ENCODE measurements around the gene PKP3.
A peak's percentile ranks its signal among the peaks of the same experiment; 100 is the strongest.
"Not testable (repeated sequence)": the region's sequence is repeated elsewhere in the genome, so short reads cannot be mapped to it uniquely, and the experiment has no call there.

Gene PKP3

GRCh38 chr11:409008-409599, 15.1 kb downstream of the PKP3 start:
- no peak overlapping the region for H3K27ac ChIP-seq (ENCODE audit: low read depth, low read length)
- no peak overlapping the region for H3K4me3 ChIP-seq (ENCODE audit: low read depth, low read length)
- H3K4me1 ChIP-seq (ENCODE audit: control insufficient read depth, insufficient read depth, low read length) = peaks cover 13% of the 10 kb centered on the region
- no peak overlapping the region for H3K9ac ChIP-seq (ENCODE audit: low read length)
- H3K9me3 ChIP-seq (ENCODE audit: control insufficient read depth, insufficient read depth, low read depth, low read length) = no peaks in the 10 kb centered on the region
- peaks cover 3% of the 10 kb centered on the region; the same call in 1 of the 2 replicates for H3K36me3 ChIP-seq (ENCODE audit: control insufficient read depth, insufficient read depth, low read length)
- H3K27me3 ChIP-seq (ENCODE audit: control insufficient read depth, insufficient read depth, low read length) = peaks cover 19% of the 10 kb centered on the region; the same call in 1 of the 2 replicates

DNA sequence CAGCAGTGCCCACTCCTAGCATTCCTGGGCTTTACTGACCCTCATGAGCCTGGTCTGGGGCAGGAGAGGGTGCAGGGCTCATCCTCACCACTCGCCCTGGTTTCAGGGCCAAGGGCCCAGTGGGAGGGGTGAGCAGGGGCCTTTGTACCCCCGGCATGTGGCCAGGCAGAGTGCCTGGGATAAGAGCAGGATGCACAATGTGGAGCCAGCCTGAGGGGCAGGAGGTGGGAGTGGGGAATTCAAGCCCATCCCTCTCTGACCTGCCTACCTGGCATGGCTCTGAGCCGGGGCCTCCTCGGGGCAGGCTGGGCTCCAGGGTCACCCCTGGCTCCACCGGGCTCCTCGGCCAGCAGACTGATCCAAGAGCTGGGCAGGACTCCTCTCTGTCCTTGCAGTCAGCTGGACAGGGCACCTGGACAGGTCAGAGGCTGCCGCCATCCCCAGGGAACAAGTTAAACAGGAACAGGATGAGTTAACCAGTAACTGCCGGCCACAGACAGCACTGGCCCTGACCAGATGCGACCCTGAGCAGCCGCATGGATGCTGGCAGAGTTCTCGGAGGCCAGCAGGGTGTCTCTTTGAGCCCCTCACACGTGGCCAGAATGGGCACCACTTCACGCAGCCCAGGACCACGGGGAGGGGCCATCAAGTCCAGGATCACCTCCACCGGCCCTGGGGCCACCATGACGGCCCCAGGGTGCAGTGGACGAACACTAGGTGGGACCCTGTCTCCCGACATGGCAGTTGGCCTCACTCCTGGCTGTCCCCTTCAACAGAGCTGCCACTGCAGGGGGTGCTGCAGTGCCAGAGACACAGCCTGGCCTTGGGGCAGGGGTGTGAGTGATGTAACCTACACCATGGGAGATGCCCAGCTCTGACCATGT, 15.8 kb downstream of the PKP3 start:
- H3K4me3 ChIP-seq (ENCODE audit: low read depth, low read length) = no peak overlapping the region
- peaks cover 24% of the 10 kb centered on the region for H3K27me3 ChIP-seq (ENCODE audit: control insufficient read depth, insufficient read depth, low read length)
- H3K4me1 ChIP-seq (ENCODE audit: control insufficient read depth, insufficient read depth, low read length) = peaks cover 19% of the 10 kb centered on the region
- H3K36me3 ChIP-seq (ENCODE audit: control insufficient read depth, insufficient read depth, low read length) = no peaks in the 10 kb centered on the region
- H3K27ac ChIP-seq (ENCODE audit: low read depth, low read length) = no peak overlapping the region
- H3K9ac ChIP-seq (ENCODE audit: low read length) = no peak overlapping the region
- H3K9me3 ChIP-seq (ENCODE audit: control insufficient read depth, insufficient read depth, low read depth, low read length) = no peaks in the 10 kb centered on the region

- H3K4me3 ChIP-seq (ENCODE audit: low read depth, low read length); H3K36me3 ChIP-seq (ENCODE audit: control insufficient read depth, insufficient read depth, low read length); H3K27ac ChIP-seq (ENCODE audit: low read depth, low read length); H3K9me3 ChIP-seq (ENCODE audit: control insufficient read depth, insufficient read depth, low read depth, low read length); H3K9ac ChIP-seq (ENCODE audit: low read length): not testable (repeated sequence)
- Histone ChIP-seq H3K4me1 (ENCODE audit: control insufficient read depth, insufficient read depth, low read length) (peaks cover 22% of the 10 kb centered on the region), H3K27me3 (ENCODE audit: control insufficient read depth, insufficient read depth, low read length) (peaks cover 28% of the 10 kb centered on the region)
Measured at GRCh38 chr11:410711-411110, 16.7 kb downstream of the PKP3 start.

- H3K4me3 ChIP-seq (ENCODE audit: low read depth, low read length); H3K9me3 ChIP-seq (ENCODE audit: control insufficient read depth, insufficient read depth, low read depth, low read length); H3K27ac ChIP-seq (ENCODE audit: low read depth, low read length); H3K9ac ChIP-seq (ENCODE audit: low read length); H3K36me3 ChIP-seq (ENCODE audit: control insufficient read depth, insufficient read depth, low read length): not testable (repeated sequence)
- Histone ChIP-seq H3K4me1 (ENCODE audit: control insufficient read depth, insufficient read depth, low read length) (peaks cover 24% of the 10 kb centered on the region), H3K27me3 (ENCODE audit: control insufficient read depth, insufficient read depth, low read length) (peaks cover 36% of the 10 kb centered on the region)
Measured at GRCh38 chr11:411520-411919, 17.5 kb downstream of the PKP3 start.

GRCh38 chr11:412641-413119, 18.7 kb downstream of the PKP3 start:
- Histone ChIP-seq H3K9me3 (ENCODE audit: control insufficient read depth, insufficient read depth, low read depth, low read length) (no peaks in the 10 kb centered on the region), H3K9ac (ENCODE audit: low read length) (no peak overlapping the region), H3K27ac (ENCODE audit: low read depth, low read length) (no peak overlapping the region), H3K4me3 (ENCODE audit: low read depth, low read length) (no peak overlapping the region), H3K27me3 (ENCODE audit: control insufficient read depth, insufficient read depth, low read length) (peaks cover 48% of the 10 kb centered on the region), H3K36me3 (ENCODE audit: control insufficient read depth, insufficient read depth, low read length) (no peaks in the 10 kb centered on the region), H3K4me1 (ENCODE audit: control insufficient read depth, insufficient read depth, low read length) (peaks cover 22% of the 10 kb centered on the region)

GRCh38 chr11:413120-414081, 19.4 kb downstream of the PKP3 start:
- Histone ChIP-seq H3K9ac (ENCODE audit: low read length) (no peak overlapping the region), H3K27me3 (ENCODE audit: control insufficient read depth, insufficient read depth, low read length) (peaks cover 48% of the 10 kb centered on the region), H3K4me3 (ENCODE audit: low read depth, low read length) (no peak overlapping the region), H3K9me3 (ENCODE audit: control insufficient read depth, insufficient read depth, low read depth, low read length) (no peaks in the 10 kb centered on the region), H3K4me1 (ENCODE audit: control insufficient read depth, insufficient read depth, low read length) (peaks cover 22% of the 10 kb centered on the region), H3K27ac (ENCODE audit: low read depth, low read length) (no peak overlapping the region), H3K36me3 (ENCODE audit: control insufficient read depth, insufficient read depth, low read length) (no peaks in the 10 kb centered on the region)

DNA sequence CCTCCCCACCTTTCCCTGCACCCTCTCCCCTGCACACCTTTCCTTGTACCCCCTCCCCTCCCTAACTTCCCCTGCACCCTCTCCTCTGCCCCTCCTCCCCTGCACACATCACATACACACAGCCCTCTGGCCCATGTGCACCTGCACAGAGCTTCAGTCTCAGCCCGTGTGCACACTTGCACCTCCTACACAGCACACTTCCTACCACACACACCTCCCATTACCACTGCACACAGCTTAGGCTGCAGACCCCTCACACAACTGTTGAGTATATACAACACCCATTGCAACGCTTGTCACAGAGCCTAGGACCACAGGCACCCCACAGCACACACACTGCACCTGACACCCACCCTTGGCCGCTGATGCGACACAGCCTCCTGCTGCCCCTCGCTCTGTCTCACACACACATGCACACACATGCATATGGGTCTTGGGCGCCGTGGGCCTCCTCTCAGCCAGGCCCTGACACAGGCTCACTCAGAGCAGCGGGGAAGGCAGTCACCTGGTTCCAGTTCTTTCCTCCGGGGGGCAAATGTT, 20.4 kb downstream of the PKP3 start:
- H3K27ac ChIP-seq (ENCODE audit: low read depth, low read length) = no peak overlapping the region
- H3K4me1 ChIP-seq (ENCODE audit: control insufficient read depth, insufficient read depth, low read length) = peaks cover 22% of the 10 kb centered on the region
- no peak overlapping the region for H3K9ac ChIP-seq (ENCODE audit: low read length)
- no peaks in the 10 kb centered on the region for H3K36me3 ChIP-seq (ENCODE audit: control insufficient read depth, insufficient read depth, low read length)
- H3K4me3 ChIP-seq (ENCODE audit: low read depth, low read length) = no peak overlapping the region
- H3K27me3 ChIP-seq (ENCODE audit: control insufficient read depth, insufficient read depth, low read length) = peaks cover 53% of the 10 kb centered on the region
- H3K9me3 ChIP-seq (ENCODE audit: control insufficient read depth, insufficient read depth, low read depth, low read length) = no peaks in the 10 kb centered on the region

DNA sequence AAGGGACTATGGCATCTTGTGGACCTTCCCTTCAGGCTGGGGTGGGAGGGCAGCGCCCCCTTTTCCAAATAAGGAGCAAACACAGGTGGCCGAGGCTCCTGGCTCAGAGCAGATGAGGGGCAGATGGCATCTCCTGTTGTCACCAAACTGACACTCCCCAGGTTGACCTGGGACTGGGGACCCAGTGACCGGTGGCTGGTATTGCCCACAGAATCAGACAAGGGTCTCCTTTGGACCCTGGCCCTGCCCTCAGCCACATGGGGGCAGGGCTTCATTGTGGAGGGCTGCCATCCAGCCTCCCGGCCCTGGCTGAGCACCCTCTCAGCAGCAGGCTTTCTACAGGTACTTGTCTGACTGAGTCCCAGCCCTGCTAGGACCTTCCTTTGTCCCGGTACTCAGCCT, 21.6 kb downstream of the PKP3 start:
- no peak overlapping the region for H3K9ac ChIP-seq (ENCODE audit: low read length)
- no peaks in the 10 kb centered on the region for H3K9me3 ChIP-seq (ENCODE audit: control insufficient read depth, insufficient read depth, low read depth, low read length)
- no peaks in the 10 kb centered on the region for H3K36me3 ChIP-seq (ENCODE audit: control insufficient read depth, insufficient read depth, low read length)
- no peak overlapping the region for H3K27ac ChIP-seq (ENCODE audit: low read depth, low read length)
- H3K27me3 ChIP-seq (ENCODE audit: control insufficient read depth, insufficient read depth, low read length) = peaks cover 58% of the 10 kb centered on the region
- peak overlapping the region; percentile 65 for H3K4me3 ChIP-seq (ENCODE audit: low read depth, low read length)
- peaks cover 22% of the 10 kb centered on the region for H3K4me1 ChIP-seq (ENCODE audit: control insufficient read depth, insufficient read depth, low read length)

- Histone ChIP-seq H3K27me3 (ENCODE audit: control insufficient read depth, insufficient read depth, low read length) (peaks cover 58% of the 10 kb centered on the region), H3K4me3 (ENCODE audit: low read depth, low read length) (peak overlapping the region; percentile 65), H3K4me1 (ENCODE audit: control insufficient read depth, insufficient read depth, low read length) (peaks cover 22% of the 10 kb centered on the region), H3K9ac (ENCODE audit: low read length) (peak overlapping the region; percentile 50), H3K27ac (ENCODE audit: low read depth, low read length) (peak overlapping the region; percentile 47; the same call in 1 of the 2 replicates), H3K36me3 (ENCODE audit: control insufficient read depth, insufficient read depth, low read length) (no peaks in the 10 kb centered on the region), H3K9me3 (ENCODE audit: control insufficient read depth, insufficient read depth, low read depth, low read length) (no peaks in the 10 kb centered on the region)
Measured at GRCh38 chr11:416051-416756, 22.2 kb downstream of the PKP3 start.

All from HUES6 (cell line).